ENCODE results near the gene UBE2R2. TPM values are rescaled to one million over a fixed set of nuclear protein-coding genes. Genes with fewer than 3 reads are reported as not detected.

UBE2R2 gene
- total and polyA plus RNA-seq, 2 of the 4 experiments (the other 2 are of a cell fraction) = 12.7 to 24.8 TPM

GRCh38 chr9:33817327-33818166 lies 587 bp downstream of the UBE2R2 start:
- peak overlapping the region; percentile 89 for H2AFZ ChIP-seq (replicated peaks; ENCODE audit: low read length, poor library complexity)
- in situ Hi-C loops (cut with MboI; ENCODE audit: low sequenced_read_pairs) (no loop called here), dilution Hi-C loops (cut with HindIII; ENCODE audit: low sequenced_read_pairs, unreplicated experiment) (no loop called here), intact Hi-C loops (cut with micrococcal nuclease) (loop anchor here (5.0 kb wide), 1 partner anchor 105 kb away; no protein-coding TSS in a partner anchor)
- CTCF ChIA-PET = no interaction called here
- peak; percentile 70 for DNase-seq
- peak; percentile 15 for ATAC-seq (ENCODE audit: low read depth)
- no peaks in the 10 kb centered on the region for H3K36me3 ChIP-seq (ENCODE audit: control insufficient read depth, insufficient read depth, low read length)
- H3K27ac ChIP-seq (ENCODE audit: insufficient read depth, low read length) = peak overlapping the region; percentile 95
- peak overlapping the region; percentile 93 for H2AK5ac ChIP-seq (ENCODE audit: low read depth, low read length)
- peaks cover 6 to 41% of the 10 kb centered on the region in 2 experiments; a peak in 3 of 4 replicates for H3K79me1 ChIP-seq (ENCODE audit: low read depth in 1 of 2, low read length in 2 of 2)
- peaks cover 13% of the 10 kb centered on the region for H3K9me1 ChIP-seq (ENCODE audit: insufficient read depth, low read length)
- H3K56ac ChIP-seq (ENCODE audit: extremely low read depth, insufficient read depth, low read length) = peak overlapping the region; percentile 92
- H4K20me1 ChIP-seq (ENCODE audit: insufficient read depth, low read length) = peaks cover 44% of the 10 kb centered on the region
- peak overlapping the region; percentile 99 for H2BK5ac ChIP-seq (ENCODE audit: low read depth, low read length, poor library complexity, severe bottlenecking)
- H4K5ac ChIP-seq (ENCODE audit: low read depth, low read length) = peak overlapping the region; percentile 86
- H3K4ac ChIP-seq (ENCODE audit: low read depth, low read length) = peak overlapping the region; percentile 96
- peak overlapping the region; percentile 35 for H3K4me2 ChIP-seq (ENCODE audit: low read depth, low read length)
- WGBS, 2 experiments (ENCODE audit: extremely low coverage in 2 of 2, insufficient read length in 1 of 2) = 0% methylated on average over 29 of the region's 81 CpGs; no CpG with 5 or more reads in 1 of the 2 experiments
- no peaks in the 10 kb centered on the region for H3K9me3 ChIP-seq (ENCODE audit: control insufficient read depth, insufficient read depth, low read length)
- no peak overlapping the region for H2BK20ac ChIP-seq (ENCODE audit: low read depth, low read length)
- H3K23ac ChIP-seq (ENCODE audit: low read depth, low read length) = peak overlapping the region; percentile 87
- peak overlapping the region; percentile 36 to 91 for H4K8ac ChIP-seq (ENCODE audit: low read depth in 2 of 2, low read length in 2 of 2)
- peaks cover 15% of the 10 kb centered on the region for H3K4me1 ChIP-seq (ENCODE audit: control insufficient read depth, insufficient read depth, low read length)
- no peak overlapping the region; the same call in 2 of the 3 replicates for H2BK15ac ChIP-seq (ENCODE audit: low read depth, low read length)
- POLR2A ChIA-PET (ENCODE audit: unreplicated experiment) = no interaction called here
- H3K4me3 ChIP-seq (ENCODE audit: insufficient read depth, low read depth, low read length) = peak overlapping the region; percentile 100
- H4K91ac ChIP-seq (ENCODE audit: insufficient read depth, low read depth, low read length) = peak overlapping the region; percentile 90
- peak overlapping the region; percentile 94 for H3K9ac ChIP-seq (ENCODE audit: low read depth, low read length)
- BruUV-seq (replicated peaks) = no TSS peak
- peak overlapping the region; percentile 97 for H3K14ac ChIP-seq (replicated peaks; ENCODE audit: low read depth, low read length)
- no peaks in the 10 kb centered on the region for H3K27me3 ChIP-seq (ENCODE audit: control insufficient read depth, insufficient read depth, low read length)
- H2BK120ac ChIP-seq (ENCODE audit: low read depth, low read length) = peak overlapping the region; percentile 65; the same call in 1 of the 2 replicates
- H3K18ac ChIP-seq (ENCODE audit: low read depth, low read length) = peak overlapping the region; percentile 91
- H2AK9ac ChIP-seq (replicated peaks; ENCODE audit: low read depth, low read length, poor library complexity) = peak overlapping the region; percentile 99
- no peak for TF ChIP-seq NFE2L2 (IDR thresholded peaks at IDR 0.05; ENCODE audit: low read depth, low read length)
- no peak for TF ChIP-seq MXI1 (IDR thresholded peaks at IDR 0.05; ENCODE audit: borderline replicate concordance, low read depth, low read length)
- TF ChIP-seq BHLHE40 (IDR thresholded peaks at IDR 0.05; ENCODE audit: low read depth, low read length) = peak; percentile 9; the same call in 1 of the 2 replicates
- TF ChIP-seq CTCF (conservative IDR thresholded peaks at IDR 0.05; ENCODE audit: low read depth, low read length) = peak; percentile 35
- no peak for TF ChIP-seq SMC3 (IDR thresholded peaks at IDR 0.05; ENCODE audit: low read depth, low read length)
- TF ChIP-seq RCOR1 (IDR thresholded peaks at IDR 0.05; ENCODE audit: insufficient replicate concordance, low read length) = no peak
- TF ChIP-seq FOS (IDR thresholded peaks at IDR 0.05; ENCODE audit: low read depth, low read length) = no peak
- TF ChIP-seq RFX5 (IDR thresholded peaks at IDR 0.05; ENCODE audit: low read depth, low read length) = no peak
- TF ChIP-seq POLR2A (IDR thresholded peaks at IDR 0.05; ENCODE audit: low read depth, low read length) = peak; percentile 58; the same call in 1 of the 2 replicates
- TF ChIP-seq CHD1 (IDR thresholded peaks at IDR 0.05; ENCODE audit: low read depth, low read length) = no peak
- no peak; the same call in 1 of the 2 replicates for TF ChIP-seq MAZ (IDR thresholded peaks at IDR 0.05; ENCODE audit: borderline replicate concordance, low read depth, low read length)
- no peak for TF ChIP-seq USF2 (IDR thresholded peaks at IDR 0.05; ENCODE audit: low read depth, low read length)
- no peak for TF ChIP-seq ELK1 (IDR thresholded peaks at IDR 0.05; ENCODE audit: borderline replicate concordance, low read depth, low read length)
- TF ChIP-seq RAD21 (IDR thresholded peaks at IDR 0.05; ENCODE audit: low read length) = no peak; the same call in 1 of the 2 replicates
